ENCODE results near the gene NHLH1.

NHLH1 gene

DNA sequence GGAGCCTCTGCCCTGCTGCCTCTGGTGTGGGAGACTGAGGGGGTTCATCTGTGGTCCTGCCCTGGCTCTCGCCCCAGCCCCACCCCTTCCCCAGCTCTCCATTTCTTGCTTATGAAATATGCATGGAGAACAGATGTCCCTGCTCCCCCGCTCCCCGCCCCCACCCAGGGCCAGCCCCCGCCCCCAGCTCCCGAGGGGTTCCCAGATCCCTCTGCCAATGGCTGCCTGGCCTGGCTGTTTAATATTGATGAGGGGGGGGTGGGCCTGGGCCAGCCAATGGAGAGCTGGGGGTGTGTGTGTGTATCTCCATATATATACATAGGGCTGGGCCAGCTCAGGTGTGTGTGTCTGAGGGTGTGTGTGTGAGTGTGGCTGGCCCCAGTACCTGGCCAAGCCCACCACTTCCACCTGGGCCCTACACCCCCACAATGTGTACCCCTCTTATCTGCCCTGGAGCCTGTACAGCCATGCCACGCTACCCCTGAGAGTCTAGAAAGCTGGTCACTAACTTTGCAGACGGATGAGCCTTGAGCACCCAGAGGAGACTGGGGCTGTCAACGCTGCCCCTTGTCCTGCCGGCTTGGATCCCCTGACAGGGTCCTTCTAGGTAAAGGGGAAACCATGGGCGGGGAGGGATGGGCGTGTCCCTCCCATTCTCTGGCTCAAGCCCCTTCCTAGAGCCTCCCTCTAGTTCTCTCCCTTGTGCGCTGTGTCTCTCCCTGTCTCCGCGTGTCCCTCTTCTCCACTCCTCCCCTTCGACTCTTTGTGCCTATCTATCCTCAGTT, at the start of gene NHLH1:
Gene NHLH1 (plus strand): TSS at position 341 of the 785 bp plus-strand sequence. CDS start 3,661 bp downstream, outside the sequence.
- no peak for DNase-seq

DNA sequence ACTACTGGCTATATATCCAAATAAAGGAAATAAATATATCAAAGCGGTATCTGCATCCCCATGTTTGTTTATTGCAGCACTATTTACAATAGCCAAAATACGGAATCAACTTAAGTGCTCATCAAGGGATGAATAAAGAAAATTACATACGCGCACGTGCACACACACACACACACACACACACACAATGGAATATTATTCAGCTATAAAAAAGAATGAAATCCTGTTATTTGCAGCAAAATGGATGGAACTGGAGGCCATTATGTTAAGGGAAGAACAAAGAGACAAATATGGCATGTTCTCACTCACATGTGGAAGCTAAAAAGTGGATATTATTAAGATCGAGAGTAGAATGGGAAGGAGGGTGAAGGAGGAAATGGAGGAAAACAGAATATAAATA, 44.0 kb upstream of the NHLH1 start:
- no peak for DNase-seq

DNA sequence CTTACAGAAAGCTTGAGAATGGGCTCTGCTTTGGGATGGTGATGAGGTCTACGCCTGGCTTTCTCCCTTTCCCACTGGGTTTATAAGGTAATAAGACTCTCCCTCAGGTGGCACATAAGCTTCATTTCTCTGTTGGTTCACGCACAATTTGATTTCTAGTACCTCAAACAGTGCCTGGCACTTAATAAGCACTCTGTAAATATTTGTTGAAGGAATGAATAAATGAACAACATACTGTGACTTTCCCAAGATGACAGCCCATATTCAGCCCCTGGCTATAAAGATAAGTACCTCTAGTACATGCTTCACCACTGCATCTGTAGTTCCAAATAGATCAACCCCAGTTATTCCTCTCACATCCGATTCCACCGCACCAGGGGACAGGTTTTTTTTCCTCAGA, 41.6 kb upstream of the NHLH1 start:
- peak; percentile 97 to 98 for DNase-seq

DNA sequence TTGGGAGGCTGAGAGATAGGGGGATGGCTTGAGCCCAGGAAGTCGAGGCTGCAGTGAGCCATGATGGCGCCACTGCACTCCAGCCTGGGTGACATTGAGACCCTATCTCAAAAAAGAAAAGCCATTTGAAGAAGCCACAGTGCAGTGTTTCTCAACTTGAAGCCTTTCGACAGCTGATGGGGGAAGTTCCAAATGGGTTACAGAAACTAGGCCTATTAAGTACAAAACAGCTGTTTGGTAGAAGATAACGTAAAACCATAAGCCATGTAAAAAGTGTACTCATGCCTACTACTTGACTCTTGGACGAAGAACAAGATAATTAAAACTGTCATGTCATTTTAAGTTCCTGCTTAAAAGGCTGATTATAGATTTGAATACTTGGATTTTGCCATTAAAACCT, 40.5 kb upstream of the NHLH1 start:
- DNase-seq: no peak

DNA sequence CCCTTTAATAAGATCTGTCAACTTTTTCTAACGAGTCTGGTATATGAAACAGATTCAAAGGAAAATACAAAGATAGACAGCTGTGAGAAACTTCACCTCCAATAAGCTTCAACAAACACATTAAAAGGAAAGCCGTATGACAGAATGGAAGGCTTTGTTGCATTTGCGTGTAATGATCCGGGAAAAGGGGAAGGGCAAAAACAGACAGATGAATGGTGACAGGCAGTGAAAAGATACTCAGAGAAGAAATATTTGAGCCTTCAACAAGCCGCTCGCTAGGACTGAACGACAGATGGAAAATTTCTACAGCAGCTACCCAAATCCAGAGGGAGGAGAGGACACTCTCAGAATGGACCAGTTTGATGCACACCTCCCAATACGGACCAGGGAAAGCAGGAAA, 38.7 kb upstream of the NHLH1 start:
- DNase-seq: peak in 1 of 2 experiments; percentile 52

DNA sequence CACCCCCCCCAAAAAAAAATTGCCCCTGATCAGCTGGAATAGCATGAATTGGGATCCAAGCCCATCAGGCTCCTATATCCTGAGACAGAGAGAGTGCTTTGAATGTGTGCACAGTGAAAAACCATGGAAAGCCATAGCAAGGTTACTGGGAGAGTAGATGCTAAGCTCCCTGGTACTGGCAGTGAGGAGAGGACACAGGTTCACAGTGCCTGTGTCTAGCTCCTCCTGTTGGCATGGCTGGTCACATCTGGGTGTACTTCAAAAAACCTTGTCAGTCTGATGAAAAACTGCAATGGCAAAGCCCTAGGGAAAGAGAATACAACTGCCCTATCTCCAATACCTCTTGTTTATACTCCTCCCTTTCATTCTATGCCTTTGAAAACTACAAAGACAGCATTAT, 36.8 kb upstream of the NHLH1 start:
- peak; percentile 32 to 48 for DNase-seq

DNA sequence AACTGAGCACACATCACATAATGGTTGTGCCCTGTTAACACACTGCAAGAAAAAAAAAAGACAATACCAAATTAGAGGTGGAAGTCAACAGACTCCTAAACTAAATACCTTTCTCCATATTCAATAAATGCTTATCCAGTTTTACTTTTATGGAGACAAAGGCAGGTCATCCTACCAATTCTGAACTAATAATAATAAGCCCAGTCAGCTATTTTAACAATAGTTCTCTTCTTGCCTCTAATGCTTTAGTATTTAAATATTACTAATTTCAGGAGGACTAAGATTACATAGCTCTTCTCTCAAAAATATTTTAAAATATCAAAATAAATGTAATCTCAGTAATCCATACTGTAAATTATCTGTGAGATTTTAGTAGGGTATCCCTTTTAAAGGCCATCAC, 34.4 kb upstream of the NHLH1 start:
- no peak for DNase-seq

DNA sequence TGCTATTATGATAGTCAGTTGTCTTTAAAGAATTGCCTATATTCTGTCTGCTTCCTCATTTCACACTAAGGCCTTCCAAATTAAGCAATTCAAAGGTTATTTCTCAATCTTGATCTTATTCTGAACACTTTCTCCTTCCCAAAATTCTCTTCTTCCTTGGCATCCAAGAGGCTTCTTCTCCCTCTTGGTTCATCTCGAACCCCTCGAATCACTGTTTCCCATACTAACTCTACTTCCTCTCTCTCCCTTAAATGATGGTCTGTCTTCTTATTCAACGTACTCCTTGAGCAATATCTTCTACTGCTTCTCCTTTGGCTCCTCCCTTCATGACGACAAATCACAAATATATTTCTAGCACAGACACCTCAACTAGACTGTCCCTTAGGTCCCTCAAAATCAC, 28.3 kb upstream of the NHLH1 start:
- no peak for DNase-seq

DNA sequence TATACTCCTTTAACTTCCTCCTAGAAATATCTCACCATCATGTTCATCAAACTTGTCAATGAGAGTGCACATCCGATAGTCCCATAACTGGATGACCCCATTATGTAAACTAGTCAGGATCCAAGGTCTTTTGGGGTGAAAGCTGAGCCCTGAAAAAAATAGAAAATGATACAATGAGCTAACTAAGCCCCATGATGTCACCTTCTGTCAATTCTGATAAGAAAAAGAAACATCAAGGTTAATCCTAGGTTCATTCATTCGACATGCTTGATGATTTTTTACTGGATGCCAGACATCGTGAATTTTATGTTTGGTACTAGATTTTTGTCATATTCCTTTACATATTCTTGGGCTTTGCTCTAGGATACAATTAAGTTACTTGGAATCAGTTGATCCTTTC, 26.7 kb upstream of the NHLH1 start:
- DNase-seq: no peak

DNA sequence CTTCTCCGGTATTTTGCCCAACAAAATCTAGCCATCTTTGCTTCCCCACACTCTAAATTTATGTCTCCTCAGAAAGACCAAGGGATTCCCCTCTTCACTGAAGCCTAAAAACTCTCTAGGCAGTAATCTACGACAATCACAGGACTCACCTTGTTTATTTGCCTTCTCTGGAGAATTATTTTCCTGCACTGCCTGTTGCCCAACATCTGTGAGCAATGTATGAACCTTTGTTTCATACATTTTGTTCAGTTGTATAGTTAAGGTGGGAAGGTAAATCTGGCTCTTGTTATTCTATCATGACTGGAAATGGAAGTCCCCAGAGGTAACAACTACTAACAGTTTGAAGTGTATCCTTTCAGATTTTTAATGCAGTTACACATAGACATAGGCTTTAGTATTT, 26.0 kb upstream of the NHLH1 start:
- no peak for DNase-seq

DNA sequence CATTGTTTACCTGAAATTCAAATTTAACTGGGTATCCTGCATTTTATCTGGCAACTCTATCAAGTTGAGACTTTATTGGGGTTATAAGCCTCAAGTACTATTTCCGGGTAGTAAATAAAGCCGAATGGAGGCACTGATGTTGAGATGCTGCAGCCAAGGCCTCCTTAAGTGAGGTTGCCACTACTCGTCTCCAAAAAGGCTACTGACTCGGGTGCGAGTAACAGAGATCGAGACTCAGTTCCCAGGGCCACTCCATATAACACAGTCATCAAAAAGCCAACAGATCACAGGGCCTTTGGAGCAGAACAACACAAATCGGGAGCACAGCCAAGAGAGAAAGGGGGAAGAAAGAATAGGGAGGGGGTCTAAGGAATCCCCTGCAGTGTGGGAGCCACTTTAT, 24.3 kb upstream of the NHLH1 start:
- no peak for DNase-seq

DNA sequence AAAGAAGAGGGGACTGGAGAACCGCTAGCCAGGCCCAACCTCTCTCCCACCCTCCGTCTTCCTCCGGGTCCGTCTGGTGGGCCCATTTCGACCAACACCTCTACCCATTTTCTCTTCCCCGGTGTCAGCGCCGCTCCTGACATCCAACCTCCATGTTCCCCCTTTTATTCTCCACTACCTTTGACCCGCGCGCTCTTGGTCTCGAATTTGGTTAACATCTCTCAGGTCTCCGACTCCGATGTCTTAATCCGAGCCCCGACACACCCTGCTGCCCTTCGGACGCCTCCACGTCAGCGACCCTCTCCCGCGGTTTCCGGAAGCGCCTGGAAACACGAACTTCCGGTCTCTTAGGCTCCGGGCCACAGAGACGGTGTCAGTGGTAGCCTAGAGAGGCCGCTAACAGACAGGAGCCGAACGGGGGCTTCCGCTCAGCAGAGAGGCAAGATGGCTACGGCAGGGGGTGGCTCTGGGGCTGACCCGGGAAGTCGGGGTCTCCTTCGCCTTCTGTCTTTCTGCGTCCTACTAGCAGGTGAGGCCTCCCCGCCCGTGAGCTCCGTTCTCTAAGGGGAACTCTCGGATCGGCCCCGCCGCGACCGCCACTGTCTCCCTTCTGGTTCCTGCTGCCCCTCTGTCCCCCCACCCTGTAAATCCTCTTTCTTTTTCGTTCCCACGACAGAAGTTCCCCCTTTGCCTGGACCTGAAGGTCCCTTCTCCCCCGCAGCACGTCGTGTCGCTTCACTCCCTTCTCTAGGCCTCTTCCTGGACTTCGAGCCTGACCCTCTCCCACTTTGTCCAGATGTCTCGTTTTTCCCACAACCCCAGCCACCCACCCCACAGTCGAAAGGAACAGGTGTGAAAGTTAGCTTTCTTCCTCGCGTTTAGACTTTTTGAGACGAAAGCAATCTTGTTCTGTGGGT, 23.7 kb upstream of the NHLH1 start, which contains the start of the genes COPA and NCSTN:
Gene COPA (minus strand): TSS at position 298 of the 917 bp plus-strand sequence. CDS start 80 bp downstream, at position 218.
Gene NCSTN (plus strand): TSS at position 431 of the 917 bp plus-strand sequence. CDS start 14 bp downstream, at position 445.
- DNase-seq: peak; percentile 91 to 97

DNA sequence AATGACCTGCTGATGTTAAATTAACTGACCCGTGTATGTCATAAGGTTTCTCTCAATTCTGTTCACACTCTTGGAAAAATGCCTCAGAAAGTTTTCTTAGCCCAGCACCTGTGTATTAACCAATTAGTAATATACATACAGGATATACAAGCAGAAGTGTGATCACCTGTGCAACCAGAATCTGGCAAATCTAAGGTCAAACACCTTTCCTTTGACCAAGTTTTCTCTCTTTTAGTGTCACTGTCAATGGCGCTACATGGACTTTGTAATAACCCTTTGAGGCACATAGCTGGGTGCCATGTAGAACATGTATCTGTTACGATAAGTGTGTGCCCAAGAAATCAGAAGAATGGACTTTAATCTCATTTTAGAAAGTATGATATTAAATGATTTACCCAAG, 22.6 kb upstream of the NHLH1 start:
- DNase-seq: no peak

DNA sequence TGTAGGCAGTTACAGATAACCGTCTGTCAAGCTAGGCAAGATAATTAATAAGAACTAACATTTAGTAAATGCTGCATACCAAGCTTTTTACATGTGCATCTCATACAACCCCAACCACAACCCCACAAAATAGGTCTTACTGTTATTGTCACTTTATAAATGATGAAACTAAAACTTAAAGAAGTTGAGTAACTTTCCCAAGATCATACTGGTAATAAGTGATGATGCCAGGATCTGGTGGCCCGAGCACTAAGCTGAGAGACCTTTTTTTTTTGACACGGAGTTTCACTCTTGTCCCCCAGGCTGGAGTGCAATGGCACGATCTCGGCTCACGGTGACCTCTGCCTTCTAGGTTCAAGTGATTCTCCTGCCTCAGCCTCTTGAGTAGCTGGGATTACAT, 21.9 kb upstream of the NHLH1 start:
- no peak for DNase-seq

DNA sequence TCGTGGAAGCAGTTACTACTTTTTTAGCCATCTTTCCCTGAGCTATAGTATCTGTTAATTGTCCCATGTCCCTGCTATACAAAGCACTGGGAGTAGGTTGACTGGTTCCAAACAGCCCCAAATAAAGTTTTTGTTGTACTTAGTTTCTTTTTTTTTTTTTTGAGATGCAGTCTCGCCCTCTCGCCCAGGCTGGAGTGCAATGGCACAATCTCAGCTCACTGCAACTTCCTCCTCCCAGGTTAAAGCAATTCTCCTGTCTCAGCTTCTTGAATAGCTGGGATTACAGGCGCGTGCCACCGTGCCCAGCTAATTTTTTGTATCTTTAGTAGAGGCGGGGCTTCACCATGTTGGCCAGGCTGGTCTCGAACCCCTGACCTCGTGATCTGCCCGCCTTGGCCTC, 20.4 kb upstream of the NHLH1 start:
- no peak for DNase-seq

DNA sequence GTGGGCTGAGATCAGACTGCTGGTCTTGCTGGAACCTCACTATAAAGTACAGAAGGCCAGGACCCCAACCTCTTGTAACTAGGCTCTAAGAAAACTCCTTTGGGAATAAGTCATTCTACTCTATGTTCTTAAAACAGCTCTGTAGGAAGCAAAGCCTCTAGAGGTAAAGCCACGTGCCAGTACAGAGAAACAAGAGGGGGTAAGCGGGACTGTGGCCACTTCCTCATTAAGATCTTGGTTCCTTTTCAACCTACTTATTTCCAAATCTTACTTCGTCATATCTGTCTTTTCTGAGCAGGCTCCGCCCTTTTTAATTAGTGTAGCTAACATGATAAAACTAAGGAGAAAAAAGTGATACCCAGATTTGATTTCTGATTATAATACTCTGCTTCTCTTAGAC, 19.9 kb upstream of the NHLH1 start:
- DNase-seq: no peak

DNA sequence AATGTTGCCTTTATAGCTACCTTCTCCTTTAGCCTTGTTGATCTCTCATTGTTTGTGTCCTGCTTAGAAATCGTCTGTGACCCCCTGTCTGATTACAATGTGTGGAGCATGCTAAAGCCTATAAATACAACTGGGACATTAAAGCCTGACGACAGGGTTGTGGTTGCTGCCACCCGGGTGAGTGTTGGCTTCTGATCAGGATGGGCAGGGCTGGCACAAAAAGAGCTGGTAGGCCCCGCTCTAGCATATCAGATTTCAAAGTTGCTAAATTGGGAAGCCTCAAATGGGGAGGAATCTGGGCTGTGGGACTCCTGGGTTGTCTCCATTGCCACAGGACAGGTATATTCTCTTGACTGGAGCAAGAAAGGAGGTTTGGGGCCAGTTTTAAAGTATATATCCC, 15.2 kb upstream of the NHLH1 start:
- no peak for DNase-seq

DNA sequence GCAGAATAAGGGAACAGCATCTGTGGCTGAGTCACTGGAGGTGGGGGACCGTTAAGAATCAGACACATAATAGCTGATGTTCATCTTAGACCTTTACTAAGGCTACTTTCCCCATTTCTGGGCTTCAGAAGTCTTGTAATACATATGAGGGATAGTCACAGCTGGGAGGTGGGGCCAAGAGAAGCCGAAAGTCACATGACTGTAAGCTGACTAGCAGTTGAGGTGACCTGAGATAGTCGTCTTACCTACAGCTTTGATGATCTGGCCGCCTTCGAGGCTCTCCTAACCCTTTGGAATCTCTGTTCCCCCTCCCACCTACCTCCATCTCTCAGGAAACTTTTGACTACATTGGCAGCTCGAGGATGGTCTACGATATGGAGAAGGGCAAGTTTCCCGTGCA, 14.3 kb upstream of the NHLH1 start:
- no peak for DNase-seq

DNA sequence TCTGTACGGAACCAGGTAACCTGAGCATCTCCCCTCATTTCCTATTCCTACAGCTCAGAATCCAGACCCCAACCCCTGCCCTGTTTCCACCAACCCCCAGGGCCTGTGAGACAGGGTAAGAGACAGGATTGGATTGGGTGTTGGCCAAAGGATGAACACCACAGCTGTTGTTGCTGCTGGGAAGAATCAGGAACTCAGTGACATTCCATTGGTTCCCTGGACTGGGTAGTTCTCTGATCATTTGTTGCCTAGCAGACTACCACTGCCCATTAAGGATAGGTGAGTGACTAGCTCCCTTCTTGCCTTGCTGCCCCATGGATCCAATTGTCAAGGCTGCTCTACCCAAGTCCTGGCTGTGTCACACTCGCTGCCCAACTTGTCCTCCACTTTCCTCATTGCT, 13.6 kb upstream of the NHLH1 start:
- DNase-seq: no peak

DNA sequence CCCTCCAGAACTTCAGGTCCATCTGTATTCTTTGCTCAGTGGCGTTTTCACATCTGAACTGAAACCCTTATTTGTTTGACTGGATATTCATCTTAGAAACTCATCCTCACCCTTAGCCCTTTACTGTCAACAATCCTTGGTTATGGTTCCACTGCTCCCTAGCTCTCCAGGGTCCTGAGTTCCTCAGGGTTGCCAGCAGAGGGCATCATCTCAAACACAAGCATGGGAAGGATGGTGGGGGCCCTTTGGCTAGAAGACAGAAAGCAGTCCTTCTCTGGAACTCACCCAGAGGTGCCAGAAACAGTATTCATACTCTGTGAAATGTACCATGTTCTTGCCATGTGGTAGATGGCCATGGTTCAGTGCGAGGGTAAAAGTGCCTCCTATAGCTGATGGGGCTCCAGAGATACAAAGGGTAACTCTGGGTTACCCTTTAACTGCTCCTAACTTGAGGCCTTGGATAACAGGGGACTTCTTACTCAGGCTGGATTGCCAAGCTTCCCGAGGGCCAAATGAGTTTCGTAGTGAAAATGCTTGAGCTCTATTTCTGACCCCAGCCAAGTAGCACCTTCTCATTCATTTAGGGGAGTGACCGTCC, 12.4 kb upstream of the NHLH1 start:
- DNase-seq: no peak

DNA sequence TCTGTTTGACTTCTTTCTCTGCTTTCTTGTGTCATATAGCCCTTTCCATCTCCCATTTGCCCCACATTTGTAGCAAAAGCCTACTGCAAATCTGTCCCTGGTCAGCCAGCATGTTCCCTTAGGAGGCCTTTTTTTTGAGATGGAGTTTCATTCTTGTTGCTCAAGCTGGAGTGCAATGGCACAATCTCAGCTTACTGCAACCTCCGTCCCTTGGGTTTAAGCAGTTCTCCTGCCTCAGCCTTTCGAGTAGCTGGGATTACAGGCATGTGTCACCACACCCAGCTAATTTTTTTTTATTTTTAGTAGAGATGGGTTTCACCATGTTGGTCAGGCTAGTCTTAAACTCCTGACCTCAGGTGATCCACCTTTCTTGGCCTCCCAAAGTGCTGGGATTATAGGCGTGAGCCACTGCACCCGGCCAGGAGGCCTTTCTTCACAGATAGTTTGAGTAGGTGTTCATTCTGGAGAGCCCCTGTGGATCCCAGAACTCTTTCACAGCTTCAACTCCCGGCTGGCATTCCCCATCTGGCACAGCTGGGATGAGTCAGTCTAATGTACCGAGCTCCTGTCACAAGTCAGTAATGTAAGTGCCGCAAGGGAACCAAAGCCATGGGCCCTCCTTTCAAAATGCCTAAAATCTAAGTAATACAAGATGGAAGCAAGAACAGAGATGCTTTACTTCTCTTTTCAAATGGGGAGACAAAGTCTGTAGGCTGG, 9.4 kb upstream of the NHLH1 start:
- DNase-seq: no peak

DNA sequence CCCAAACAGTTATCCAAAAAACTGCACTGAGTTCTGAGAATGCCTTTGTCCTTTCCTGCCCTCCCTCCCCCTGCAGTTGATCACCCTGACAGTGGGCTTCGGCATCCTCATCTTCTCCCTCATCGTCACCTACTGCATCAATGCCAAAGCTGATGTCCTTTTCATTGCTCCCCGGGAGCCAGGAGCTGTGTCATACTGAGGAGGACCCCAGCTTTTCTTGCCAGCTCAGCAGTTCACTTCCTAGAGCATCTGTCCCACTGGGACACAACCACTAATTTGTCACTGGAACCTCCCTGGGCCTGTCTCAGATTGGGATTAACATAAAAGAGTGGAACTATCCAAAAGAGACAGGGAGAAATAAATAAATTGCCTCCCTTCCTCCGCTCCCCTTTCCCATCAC, 8.8 kb upstream of the NHLH1 start:
- no peak for DNase-seq
